Adrenal gland (tissue), 12 donors: ENCODE measurements around the gene GPAT3. TPM values are rescaled to one million over a fixed set of nuclear protein-coding genes. Genes with fewer than 3 reads are reported as not detected.

Source experiments
- DNase-seq, 7 donors: peaks; one replicate each; pipeline ENCODE4 v3.0.0-alpha.2; 2019 to 2020
- H3K27ac ChIP-seq, 5 donors: fragments of 200-600 bp; sonication (generic) in 4 of 5; 1 replicate in 3 of 5; 2 replicates in 2 of 5; pipeline versions ENCODE4 v1.5.1 to v1.8.0; 2016 to 2020; ENCODE audit warnings: mild to moderate bottlenecking in 1 of 5
- H3K27me3 ChIP-seq: fragments of 200-600 bp; 2 replicates; pipeline ENCODE4 v1.8.0; 2021
- H3K36me3 ChIP-seq, 2 donors: fragments of 200-600 bp; replicated peaks in 1 of 2; 1 replicate in 1 of 2; 2 replicates in 1 of 2; pipeline versions ENCODE4 v1.5.1 to v1.8.0; 2018 to 2022
- H3K4me1 ChIP-seq, 2 donors: fragments of 200-600 bp; replicated peaks in 1 of 2; 1 replicate in 1 of 2; 2 replicates in 1 of 2; pipeline versions ENCODE4 v1.5.1 to v1.8.0; 2018 to 2021
- H3K4me3 ChIP-seq, 4 donors: fragments of 200-600 bp; sonication (generic) in 3 of 4; one replicate each; pipeline ENCODE4 v1.5.1; 2016 to 2018
- H3K9me3 ChIP-seq, 3 donors: fragments of 200-600 bp; sonication (generic) in 1 of 3; replicated peaks in 1 of 3; 1 replicate in 2 of 3; 2 replicates in 1 of 3; pipeline versions ENCODE4 v1.5.1 to v1.8.0; 2016 to 2021
- POLR2A ChIP-seq, 2 donors: fragments of 450-650 bp; IDR thresholded peaks; one replicate each; pipeline ENCODE4 v1.6.1; 2017; ENCODE audit warnings: antibody characterized with exemption in 2 of 2, mild to moderate bottlenecking in 2 of 2, moderate library complexity in 1 of 2
- WGBS, 4 donors: extraction: QIAGEN DNeasy Blood & Tissue Kit in 2 of 4; methylation state at CpG; one replicate each; pipeline versions ENCODE4 v1.1.5 to v1.1.7; 2013 to 2017; 5-methylcytosine and 5-hydroxymethylcytosine counted together
- intact Hi-C, 2 donors: fragments of 100-400 bp; cut with DNase I; formaldehyde crosslinking; loops; one replicate each; pipeline versions ENCODE4 v1.14.1 to v1.15.0; 2022 to 2023
- polyA plus RNA-seq, 3 donors: library from polyadenylated mRNA; stranded (reverse); fragments of 200-250 nt in 2 of 3; fragments of 350-450 nt in 1 of 3; fragmentation: Illumina TruSeq in 1 of 3; extraction: RNeasy Lipid Tissue Mini Kit (QIAGEN cat#74804) in 1 of 3; gene quantifications; one replicate each; pipeline ENCODE4 v1.2.3, GENCODE V29; 2013 to 2014
- total RNA-seq, 9 donors: library from RNA; depleted of rRNA in 4 of 9; stranded (reverse); fragments of >200 nt in 4 of 9; fragments of 120-200 nt in 1 of 9; fragmentation: NEBNext Ultra II Directional in 1 of 9; extraction: Animal tissue kit (Norgen Biotek cat#: 25700) in 1 of 9; gene quantifications; one replicate each; pipeline versions ENCODE4 v1.1.0 to v1.2.4, GENCODE V29; 2013 to 2023
- TF ChIP-seq, protein P1 (sequence below), 6 experiments: fragments of 450-650 bp in 4 of 6; fragments of 200-600 bp in 2 of 6; sonication (generic) in 1 of 6; IDR thresholded peaks; 1 replicate in 5 of 6; 2 replicates in 1 of 6; pipeline versions ENCODE4 v1.5.1 to v1.8.0; 2016 to 2021; ENCODE audit warnings: antibody characterized with exemption in 6 of 6, mild to moderate bottlenecking in 2 of 6, moderate library complexity in 1 of 6
- donor health status: healthy with polysubstance abuse.
- donor health status: Bipolar disorder and iron deficiency.
- donor health status: DM: yes; HTN: yes; CAD: no.
- donor health status: DM: no; HTN: no; CAD: no.
- donor health status: DM: no; HTN: no; CAD: no.
- donor health status: DM: yes; HTN: yes; CAD: no.

The GPAT3 gene
- total and polyA plus RNA-seq, 12 donors: 0.12 to 15.4 (median 0.98) TPM

DNA sequence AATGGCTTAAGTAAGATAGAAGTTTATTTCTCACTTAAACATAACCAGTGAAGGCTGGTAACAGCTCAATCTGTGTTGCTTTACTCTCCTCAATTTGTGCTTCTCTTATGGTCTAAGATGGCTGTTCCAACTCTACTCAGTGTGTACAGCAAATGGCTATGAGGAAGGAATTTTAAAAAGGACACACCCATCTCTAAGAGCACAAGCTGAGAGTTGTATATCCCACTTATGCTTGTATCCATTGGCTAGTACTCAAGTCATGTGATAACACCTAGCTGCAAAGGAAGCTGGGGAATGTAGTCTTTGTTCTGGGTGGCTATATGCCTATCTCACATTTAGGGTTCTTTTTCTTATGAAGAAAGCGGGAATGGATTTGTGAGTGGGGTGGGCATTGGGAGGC lies 63.3 kb downstream of the GPAT3 start:
- 0 to 75% (median 7%) methylated on average over 1 of the region's 1 CpG for WGBS, 4 donors
- Histone ChIP-seq H3K36me3 (no peaks in the 10 kb centered on the region), H3K9me3 (no peaks in the 10 kb centered on the region), H3K27ac (no peak overlapping the region), H3K4me1 (no peaks in the 10 kb centered on the region), H3K27me3 (no peaks in the 10 kb centered on the region), H3K4me3 (no peak overlapping the region)
- TF ChIP-seq, protein P1, sequence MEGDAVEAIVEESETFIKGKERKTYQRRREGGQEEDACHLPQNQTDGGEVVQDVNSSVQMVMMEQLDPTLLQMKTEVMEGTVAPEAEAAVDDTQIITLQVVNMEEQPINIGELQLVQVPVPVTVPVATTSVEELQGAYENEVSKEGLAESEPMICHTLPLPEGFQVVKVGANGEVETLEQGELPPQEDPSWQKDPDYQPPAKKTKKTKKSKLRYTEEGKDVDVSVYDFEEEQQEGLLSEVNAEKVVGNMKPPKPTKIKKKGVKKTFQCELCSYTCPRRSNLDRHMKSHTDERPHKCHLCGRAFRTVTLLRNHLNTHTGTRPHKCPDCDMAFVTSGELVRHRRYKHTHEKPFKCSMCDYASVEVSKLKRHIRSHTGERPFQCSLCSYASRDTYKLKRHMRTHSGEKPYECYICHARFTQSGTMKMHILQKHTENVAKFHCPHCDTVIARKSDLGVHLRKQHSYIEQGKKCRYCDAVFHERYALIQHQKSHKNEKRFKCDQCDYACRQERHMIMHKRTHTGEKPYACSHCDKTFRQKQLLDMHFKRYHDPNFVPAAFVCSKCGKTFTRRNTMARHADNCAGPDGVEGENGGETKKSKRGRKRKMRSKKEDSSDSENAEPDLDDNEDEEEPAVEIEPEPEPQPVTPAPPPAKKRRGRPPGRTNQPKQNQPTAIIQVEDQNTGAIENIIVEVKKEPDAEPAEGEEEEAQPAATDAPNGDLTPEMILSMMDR (IDR thresholded peaks at IDR 0.05): no peak
- no peak for TF ChIP-seq POLR2A (IDR thresholded peaks at IDR 0.05)
- intact Hi-C loops: no loop called here
- no peak for DNase-seq

- no peak for TF ChIP-seq POLR2A (IDR thresholded peaks at IDR 0.05)
- TF ChIP-seq, protein P1 (IDR thresholded peaks at IDR 0.05): no peak
- H3K4me1 ChIP-seq: no peaks in the 10 kb centered on the region
- no peak overlapping the region for H3K27ac ChIP-seq
- intact Hi-C loops: no loop called here
- WGBS, 4 donors: 82 to 93% (median 87%) methylated on average over 3 of the region's 3 CpGs
- no peaks in the 10 kb centered on the region for H3K36me3 ChIP-seq
- H3K27me3 ChIP-seq: no peaks in the 10 kb centered on the region
- DNase-seq: no peak
- H3K9me3 ChIP-seq: no peaks in the 10 kb centered on the region
- no peak overlapping the region for H3K4me3 ChIP-seq
Measured at GRCh38 chr4:83603129-83603528, 67.2 kb downstream of the GPAT3 start.

GRCh38 chr4:83604321-83604720 lies 68.4 kb downstream of the GPAT3 start:
- no peaks in the 10 kb centered on the region for H3K9me3 ChIP-seq
- no peaks in the 10 kb centered on the region for H3K36me3 ChIP-seq
- intact Hi-C loops: no loop called here
- TF ChIP-seq, protein P1 (IDR thresholded peaks at IDR 0.05): no peak
- TF ChIP-seq POLR2A (IDR thresholded peaks at IDR 0.05): no peak
- H3K4me1 ChIP-seq: no peaks in the 10 kb centered on the region
- H3K4me3 ChIP-seq: no peak overlapping the region
- no peaks in the 10 kb centered on the region for H3K27me3 ChIP-seq
- no peak overlapping the region for H3K27ac ChIP-seq
- DNase-seq: no peak
- 79 to 92% (median 83%) methylated on average over 2 of the region's 2 CpGs for WGBS, 4 donors

GRCh38 chr4:83605210-83605609 lies 69.3 kb downstream of the GPAT3 start:
- no peak for DNase-seq
- no peaks in the 10 kb centered on the region for H3K36me3 ChIP-seq
- no peaks in the 10 kb centered on the region for H3K27me3 ChIP-seq
- intact Hi-C loops: no loop called here
- H3K4me1 ChIP-seq: no peaks in the 10 kb centered on the region
- TF ChIP-seq, protein P1 (IDR thresholded peaks at IDR 0.05): no peak
- no peak for TF ChIP-seq POLR2A (IDR thresholded peaks at IDR 0.05)
- H3K9me3 ChIP-seq: no peaks in the 10 kb centered on the region
- H3K4me3 ChIP-seq: no peak overlapping the region
- 72 to 81% (median 75%) methylated on average over 3 of the region's 3 CpGs for WGBS, 4 donors
- H3K27ac ChIP-seq: no peak overlapping the region
